GM18508 (cell line): ENCODE data around the gene CYP4A22.
"Not testable (repeated sequence)": the region's sequence is repeated elsewhere in the genome, so short reads cannot be mapped to it uniquely, and the experiment has no call there.

Experiments used
- ATAC-seq: cut with Tn5 transposase; IDR thresholded peaks from one replicate; pipeline ENCODE4 v1.9.1; 2021; ENCODE audit warnings: moderate number of reproducible peaks; ENCODE audit not compliant: insufficient read depth, unreplicated experiment

The CYP4A22 gene

DNA sequence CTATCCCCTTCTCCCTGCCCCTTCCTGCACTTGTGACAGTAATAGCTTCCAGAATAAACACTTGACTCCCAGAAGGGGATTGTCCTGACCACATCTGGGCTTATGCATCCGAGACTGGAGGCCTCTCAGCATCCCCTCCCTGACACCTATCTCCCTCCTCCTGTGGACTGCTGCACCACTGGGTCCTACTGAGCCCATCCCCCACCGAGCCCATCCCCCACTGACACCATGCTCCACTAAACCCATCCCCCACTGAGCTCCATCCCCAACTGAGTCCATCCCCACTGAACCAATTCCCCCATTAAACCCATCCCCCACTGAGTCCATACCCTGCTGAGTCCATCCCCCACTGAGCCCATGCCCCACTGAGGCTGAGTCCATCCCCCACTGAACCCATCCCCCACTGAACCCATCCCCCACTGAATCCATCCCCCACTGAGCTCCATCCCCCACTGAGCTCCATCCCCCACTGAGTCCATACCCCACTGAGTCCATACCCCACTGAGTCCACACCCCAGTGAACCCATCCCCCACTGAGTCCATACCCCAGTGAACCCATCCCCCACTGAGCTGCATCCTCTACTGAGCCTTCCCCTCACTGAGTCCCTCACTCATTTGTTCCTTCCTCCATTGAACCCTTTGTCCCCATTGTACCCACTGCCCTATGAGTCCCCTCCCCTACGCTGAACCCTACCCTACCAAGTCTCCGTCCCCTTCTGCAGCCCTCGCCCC lies 47.0 kb downstream of the CYP4A22 start:
- no peak for ATAC-seq

DNA sequence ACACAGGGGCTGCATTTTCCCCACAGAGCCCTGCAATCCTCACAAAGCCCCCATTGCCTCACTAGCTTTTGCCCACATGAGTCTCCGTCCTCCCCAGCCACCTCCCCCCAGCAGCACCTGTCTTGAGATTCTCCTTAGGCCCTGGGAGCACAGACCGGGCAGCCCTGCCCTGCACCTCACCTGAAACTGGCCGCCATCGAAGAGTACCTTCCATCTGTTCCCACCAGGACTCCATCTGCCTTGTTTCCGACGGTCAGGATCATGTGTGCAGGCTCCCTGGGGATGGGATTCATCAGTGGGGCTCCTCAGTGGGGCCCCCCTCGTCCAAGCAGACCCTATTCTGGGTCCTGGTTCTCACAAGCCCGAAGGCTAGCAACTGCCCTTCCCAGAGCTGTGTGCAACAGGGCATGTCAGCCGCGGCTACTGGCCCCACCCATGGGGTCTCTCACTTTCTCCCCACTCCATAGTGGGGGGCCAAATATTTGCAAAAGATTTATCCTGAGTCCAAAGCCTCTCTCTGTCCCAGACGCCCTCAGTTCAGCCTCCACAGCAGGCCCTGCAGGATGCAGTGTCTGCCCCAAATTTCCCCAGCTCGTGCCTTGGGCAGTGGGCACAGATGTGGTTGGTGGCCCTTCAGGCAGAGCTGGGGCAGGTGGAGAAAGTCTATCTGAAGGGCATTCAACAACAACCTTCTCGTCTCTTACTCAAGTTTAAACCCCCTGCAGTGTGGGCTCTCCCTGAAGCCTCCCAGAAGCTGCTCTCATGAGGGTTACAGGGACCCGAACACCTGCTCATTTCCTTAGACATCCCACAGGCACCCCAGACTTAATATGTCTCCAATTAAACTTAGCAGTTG lies 47.8 kb downstream of the CYP4A22 start:
- no peak for ATAC-seq

DNA sequence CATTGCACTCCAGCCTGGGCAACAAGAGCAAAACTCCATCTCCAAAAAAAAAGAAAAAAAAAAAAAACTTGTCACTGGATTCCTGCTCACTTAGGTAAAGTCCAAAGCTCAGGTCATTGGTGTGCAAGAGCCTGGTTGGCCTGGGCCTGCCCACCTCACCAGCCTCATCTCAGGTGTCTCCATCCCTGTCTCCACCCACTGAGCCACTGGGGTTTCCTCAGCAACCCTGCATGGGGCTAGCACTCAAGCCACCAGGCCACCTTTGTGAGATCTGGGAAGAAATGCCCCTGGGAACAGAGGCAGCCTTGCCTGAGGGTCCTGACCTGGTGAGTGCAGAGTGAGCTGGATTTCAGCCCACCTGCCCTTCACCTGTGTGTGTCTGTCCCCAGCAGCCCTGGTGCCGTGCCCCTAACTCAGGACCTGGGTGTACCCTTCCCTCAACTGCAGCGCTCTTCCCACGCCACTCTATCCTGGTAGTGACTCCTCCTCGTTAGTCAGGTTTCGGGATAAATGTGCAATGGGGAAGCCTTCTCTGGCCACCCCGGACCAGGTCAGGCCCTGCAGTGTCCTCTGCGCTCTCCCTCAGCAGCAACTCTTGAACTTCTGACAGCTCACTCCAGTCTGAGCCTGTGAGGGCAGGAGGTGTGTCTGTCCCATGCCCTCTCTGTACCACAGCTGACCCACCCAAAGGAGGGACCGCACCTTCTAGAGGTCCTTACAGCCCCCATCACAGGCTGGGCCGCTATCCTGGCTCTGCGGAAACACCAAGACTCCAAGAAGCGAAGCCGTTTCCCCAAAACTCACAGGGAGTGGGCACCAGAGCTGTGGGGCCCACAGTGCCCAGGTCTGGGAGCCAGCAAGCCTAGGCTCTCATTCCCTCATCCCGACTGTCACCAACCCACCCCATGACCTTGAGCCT lies 49.3 kb downstream of the CYP4A22 start:
- no peak for ATAC-seq

DNA sequence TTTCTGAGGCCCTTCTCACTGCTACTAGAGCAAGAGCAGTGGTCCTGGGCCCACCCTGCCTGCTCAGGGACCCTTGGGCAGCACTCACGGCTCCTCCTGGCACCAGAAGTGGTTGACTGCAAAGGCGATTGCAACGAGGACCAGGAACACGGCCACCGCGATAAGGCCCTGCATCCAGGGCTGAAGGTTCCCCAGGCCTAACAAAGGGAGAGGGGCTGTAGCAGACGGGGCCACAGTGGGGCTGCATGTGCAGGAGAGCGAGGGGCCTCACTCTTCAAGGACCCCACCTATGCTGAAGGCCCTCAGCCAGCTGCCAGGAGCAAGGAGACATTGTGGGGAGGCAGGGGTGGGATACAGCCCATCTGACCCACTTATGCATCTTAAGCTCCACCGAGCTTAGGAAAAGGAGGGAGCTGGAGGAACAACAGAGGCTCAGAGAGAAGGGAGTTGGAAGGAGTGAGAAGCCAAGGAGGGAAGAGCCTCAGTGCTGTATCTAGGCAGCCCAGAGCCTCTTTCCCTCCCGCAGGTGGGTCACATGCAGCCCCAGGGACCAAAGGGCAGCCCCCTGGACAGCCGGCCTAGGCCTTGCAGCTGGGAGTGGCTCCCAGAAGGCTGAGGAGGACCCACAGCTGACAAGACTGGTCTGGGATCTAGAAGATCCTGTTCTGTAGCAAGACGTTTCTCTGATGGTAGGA lies 50.1 kb downstream of the CYP4A22 start:
- no peak for ATAC-seq

DNA sequence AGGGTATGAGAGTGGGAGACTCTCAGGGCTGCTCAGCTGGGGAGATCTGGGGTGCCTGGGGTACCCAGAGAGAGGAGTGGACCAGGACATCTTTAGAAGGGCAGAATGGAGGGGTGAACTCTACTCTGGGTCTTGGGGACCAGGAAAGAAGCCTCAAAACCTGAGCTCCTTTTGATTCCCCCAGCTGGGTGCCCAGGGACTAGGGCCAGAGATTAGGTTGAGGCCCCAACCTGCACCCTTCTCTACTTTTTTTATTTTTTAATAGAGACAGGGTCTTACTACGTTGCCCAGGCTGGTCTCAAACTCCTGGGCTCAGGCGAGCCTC lies 50.6 kb downstream of the CYP4A22 start:
- ATAC-seq, result no peak

DNA sequence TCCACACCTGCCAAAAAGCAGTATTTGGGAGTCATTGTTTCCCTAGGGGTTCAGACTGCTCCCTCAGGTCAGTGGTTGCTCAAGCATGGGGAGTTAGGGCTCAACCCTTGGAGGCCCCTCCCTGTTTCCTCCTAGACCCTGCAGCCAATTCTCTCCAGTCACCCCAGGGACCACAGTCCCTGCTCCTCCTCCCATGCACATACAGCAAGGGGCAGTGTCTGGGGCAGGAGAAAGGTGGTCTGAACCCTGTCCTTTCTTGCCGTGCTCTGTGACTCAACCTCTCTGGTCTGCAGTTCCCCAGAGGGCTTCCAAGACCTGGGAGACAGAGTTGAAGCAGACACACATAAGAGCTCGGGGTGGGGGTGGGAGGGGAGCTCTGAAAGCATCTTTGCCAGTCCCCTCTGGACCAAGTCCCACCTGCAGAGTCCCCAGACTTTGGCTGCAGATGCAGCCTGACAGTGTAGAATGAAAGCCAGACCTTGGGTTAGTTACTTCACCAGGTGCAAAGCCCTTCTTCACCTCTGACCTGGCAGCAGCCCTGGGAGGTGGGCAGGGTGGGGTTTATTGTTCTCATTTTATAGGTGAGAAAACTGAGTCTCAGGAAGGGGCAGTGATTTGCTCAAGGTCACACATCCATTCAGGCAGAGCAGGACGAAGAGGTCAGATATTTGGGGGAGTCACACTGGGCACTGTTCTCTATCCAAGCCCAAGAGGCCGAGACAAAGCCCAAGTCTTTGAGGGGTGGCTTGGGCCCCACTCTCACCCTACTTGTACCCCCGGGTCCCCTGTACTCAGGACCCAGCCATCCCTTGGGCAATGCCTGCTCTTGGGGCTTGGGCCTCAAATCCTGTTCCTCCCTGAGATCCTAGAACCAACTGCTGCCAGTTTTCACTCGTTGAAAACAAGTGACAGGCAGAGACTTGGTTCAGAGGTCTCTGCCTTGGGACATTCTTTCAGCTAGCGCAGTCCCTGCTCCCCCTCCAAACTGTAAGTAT lies 51.8 kb downstream of the CYP4A22 start:
- no peak for ATAC-seq

DNA sequence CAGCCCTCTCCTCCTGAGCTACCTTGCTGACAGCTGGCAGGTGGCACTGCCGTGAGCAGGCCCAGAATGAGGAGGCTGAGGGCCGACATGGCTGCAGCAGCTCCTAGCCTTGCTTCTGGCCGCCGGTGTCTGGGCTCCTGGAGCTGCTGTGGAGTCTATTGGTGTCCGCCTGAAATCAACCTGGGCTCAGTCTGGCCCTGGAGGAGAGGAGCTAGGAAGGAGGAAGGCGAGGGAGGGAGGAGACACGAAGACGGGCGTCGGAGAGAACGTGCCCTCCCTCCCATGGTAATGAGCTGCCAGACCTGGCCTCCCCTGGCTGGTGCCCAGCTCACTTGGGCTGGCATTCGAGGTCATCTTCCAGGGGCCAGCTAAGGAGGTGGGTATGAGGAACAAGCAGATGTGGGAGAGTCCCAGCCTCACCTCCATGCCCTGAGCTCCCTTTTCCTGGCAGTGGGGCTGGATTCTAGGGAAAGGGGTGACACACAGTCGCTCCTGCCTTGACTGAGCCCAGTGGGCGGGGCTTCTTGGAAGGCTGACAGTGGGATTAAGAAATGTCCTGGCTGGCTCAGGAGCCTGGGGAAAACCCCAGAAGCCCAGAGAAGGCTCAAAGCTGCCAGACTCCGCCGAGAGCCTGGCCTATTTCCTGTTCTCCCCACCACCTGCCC lies 52.7 kb downstream of the CYP4A22 start, which contains the start of gene PDZK1IP1:
PDZK1IP1 (minus strand) TSS at position 193 of the 665 bp plus-strand sequence; CDS start at position 89, 104 bp downstream.
- no peak for ATAC-seq

DNA sequence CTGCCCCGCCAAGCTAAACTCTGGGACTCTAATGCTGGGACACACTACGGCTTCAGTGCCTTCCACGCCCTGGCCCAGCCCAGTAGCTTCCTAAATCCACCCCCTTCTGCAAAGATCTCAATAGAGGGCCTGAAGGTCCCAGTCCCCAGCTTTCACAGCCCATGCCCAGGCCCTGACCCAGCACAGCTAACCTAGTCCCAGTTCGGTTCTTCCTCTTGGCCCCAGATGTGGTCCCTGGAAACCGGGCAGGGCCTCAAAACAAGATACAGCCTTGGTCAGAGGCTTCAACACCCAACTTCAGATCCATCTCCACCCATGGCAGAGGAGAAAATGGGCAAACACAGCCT lies 53.2 kb downstream of the CYP4A22 start:
- ATAC-seq, result no peak

DNA sequence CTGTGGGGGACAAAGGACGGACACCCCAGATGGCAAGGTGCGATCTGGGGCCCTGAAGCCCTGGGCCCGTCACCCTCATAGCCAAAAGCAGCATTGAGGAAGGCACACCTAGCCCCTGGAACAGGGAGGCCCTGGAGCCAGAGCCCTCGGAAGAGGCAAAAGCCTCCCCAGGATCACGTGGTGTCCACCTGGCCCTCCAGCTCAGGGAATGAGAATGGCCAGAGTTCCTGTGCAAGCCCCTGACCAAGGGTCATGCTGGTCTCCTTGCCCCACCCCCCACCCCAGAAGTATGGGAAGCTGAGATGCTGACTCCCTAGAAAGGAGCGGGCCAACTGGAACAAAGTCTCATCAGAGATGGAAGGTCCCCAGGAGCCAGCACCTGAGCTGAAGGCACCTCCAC lies 53.6 kb downstream of the CYP4A22 start:
- no peak for ATAC-seq

DNA sequence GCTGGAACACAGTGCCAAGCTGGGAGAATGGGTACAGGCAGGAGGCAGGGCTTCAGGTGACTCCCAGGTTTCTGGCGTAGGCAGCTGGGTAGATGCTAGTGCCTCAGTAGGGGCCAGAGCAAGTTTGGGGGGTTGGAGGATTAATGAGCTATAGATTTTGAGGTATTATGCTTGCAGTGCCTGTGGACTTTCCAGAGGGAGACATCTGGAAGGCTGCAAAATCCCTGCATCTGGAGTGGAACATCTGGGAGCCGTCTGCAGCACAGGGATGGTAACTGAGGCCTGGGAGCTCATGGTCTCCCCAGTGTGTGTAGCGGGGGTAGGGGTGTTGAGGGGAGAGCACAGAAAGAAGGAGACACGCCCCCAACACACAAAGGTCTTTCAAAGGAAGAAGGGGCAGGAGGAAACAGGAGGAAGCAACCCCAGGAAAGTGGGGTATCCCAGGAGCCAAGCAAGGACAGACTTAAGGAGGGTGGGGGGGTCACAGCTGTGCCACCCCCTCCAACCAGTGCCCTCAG lies 54.8 kb downstream of the CYP4A22 start:
- ATAC-seq, result no peak

DNA sequence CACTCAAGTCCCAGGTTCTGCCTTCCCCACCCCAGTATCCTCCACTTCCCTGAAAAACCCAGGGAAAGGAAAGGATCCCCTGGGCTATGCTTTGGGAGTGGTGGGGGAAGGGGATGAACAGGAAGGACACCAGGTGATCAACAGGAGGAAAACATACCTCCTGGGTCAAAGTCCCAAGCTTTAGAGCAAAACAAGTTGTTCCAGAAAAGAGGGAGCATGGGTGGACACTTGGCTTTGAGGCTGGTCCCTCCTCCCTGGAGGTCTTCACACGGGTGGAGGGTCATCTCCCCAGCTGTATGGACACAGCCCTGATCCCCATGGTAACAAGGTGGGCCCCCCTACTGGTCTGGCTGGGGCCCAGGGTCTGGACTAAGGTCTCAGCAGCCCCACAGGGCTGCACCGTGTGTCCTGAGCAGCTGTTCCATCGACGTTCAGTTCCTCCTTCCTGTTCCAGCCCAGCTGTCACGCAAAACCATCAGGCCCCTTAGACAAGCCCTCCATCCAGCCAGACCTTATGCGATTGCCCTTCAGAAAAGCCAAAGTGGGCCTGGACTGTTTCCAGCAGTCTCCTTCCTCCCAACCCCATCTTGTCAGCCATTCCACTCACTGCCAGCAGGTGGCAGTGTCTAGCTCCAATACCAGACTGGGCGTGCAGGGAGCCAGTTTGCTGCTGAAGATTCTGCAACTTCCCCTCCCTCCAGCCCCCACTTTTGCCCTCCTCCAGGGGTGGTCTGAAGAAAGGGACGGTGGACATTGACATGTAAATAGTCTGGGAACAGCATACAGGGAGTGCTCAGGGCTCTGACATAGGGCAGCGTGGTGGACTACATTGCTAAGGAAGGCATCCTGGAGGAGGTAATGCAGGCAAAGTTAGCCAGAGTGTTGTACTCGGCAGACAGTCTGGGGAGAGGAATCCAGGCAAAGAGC lies 55.5 kb downstream of the CYP4A22 start:
- no peak for ATAC-seq

DNA sequence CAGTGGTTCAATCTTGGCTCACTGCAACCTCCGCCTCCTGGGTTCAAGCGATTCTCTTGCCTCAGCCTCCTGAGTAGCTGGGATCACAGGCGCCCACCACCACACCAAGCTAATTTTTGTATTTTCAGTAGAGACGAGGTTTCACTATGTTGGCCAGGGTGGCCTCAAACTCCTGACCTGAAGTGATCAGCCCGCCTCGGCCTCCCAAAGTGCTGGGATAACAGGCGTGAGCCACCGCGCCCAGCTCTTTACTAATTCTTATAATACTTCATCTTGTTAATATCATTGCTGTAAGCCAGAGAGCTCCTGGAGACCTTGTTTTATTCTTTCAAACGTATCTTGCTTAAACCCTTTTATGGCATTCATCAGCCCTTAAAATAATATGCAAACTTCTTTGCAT lies 56.3 kb downstream of the CYP4A22 start:
- not testable (repeated sequence) for ATAC-seq

DNA sequence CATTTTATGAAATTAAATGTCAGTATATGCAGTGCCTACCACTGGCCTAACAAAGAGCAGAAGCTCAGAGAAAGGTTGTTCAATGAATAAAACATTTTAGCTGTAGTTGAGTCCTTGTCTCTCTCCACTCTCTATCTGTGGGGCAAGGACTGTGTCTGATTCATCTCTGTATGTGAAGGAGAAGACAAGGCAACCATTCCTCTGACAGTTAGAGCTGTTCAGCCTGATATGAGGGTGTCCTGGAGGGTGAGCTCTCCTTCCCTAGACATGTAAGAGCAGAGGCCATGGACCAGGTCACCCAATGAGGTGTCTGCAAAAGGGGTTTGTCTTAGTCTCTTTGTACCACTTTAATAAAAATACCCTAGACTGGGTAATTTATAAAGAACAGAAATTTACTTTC lies 57.1 kb downstream of the CYP4A22 start:
- ATAC-seq, result no peak

DNA sequence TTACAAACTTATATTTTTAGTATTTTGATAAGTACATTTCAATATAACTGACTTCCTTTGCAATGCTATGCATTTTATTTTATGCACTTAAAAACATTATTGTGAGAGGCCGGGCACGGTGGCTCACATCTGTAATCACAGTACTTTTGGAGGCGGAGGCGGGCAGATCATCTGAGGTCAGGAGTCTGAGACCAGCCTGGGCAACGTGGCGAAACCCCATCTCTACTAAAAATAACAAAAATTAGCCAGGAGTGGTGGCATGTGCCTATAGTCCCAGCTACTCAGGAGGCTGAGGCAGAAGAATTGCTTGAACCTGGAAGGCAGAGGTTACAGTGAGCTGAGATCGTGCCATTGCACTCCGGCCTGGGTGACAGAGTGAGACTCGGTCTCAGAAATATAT lies 58.7 kb downstream of the CYP4A22 start:
- not testable (repeated sequence) for ATAC-seq

DNA sequence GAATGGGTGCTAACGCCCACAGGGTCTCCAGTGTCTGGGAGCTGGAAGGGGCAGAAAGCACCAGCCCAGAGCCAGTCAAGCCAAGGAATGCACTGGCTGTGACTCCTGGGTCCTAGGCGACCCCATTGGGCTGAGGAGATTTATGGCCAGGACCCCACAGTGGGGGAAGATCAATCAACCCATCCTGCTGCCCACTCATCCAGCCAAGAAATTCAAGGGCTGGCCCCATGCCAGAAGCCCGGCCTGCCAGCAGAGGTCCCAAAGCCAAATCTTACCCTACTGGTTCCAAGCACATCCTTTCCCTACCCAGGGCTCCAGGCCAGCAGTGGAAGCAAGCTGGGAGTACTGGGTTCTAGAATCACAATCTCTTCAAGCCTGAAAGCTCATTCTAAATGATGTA lies 59.4 kb downstream of the CYP4A22 start:
- ATAC-seq, result no peak

DNA sequence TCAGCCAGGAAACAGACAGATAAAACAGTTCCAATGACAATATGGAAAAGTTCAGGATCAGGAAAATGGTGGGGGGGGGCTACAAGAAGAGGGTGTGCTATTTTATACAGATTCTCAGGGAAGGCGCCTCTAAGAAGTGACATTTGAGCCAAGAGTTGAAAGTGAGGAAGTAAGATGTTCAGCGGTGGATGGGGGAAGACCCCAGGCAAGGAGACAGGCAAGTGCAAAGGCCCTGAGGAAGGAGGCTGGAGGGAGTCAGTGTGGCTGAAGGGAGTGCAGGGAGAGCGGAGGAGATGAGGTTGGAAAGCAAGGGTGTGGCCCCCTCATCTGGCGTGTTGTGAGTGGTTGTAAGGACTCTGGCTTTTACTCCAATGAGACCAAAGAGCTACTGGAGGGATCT lies 61.0 kb downstream of the CYP4A22 start:
- no peak for ATAC-seq
